Measurements from ENCODE around the gene ZNF177.

The ZNF177 gene

DNA sequence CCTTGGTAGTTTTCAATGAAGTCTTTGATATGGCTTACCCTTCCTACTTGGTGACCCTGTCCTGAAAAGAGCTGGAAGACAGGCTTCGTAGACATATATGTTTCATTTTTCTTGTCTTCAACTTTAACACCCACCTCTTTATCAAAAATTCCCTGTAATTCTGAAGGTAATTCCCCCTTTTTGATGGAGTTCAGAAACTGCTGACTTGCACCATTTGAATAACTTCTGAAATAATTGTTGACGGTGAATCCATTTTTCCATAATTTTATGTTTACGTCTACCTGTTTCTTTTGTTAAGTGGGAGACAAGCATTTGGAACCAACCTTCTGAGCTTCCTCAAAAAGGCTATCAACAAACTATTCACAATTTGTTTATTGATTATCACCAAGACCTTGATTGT is 14.6 kb upstream of the ZNF177 start:
- no peak overlapping the region for H3K9ac ChIP-seq (ENCODE audit: low read length)
- no peaks in the 10 kb centered on the region for H3K79me2 ChIP-seq (ENCODE audit: insufficient read depth, low read length)
- H3K9me2 ChIP-seq (replicated peaks; ENCODE audit: insufficient read depth, low read length) = no peaks in the 10 kb centered on the region
- TF ChIP-seq EZH2phosphoT487 (conservative IDR thresholded peaks at IDR 0.05; ENCODE audit: low read length) = no peak
- TF ChIP-seq, protein P1, sequence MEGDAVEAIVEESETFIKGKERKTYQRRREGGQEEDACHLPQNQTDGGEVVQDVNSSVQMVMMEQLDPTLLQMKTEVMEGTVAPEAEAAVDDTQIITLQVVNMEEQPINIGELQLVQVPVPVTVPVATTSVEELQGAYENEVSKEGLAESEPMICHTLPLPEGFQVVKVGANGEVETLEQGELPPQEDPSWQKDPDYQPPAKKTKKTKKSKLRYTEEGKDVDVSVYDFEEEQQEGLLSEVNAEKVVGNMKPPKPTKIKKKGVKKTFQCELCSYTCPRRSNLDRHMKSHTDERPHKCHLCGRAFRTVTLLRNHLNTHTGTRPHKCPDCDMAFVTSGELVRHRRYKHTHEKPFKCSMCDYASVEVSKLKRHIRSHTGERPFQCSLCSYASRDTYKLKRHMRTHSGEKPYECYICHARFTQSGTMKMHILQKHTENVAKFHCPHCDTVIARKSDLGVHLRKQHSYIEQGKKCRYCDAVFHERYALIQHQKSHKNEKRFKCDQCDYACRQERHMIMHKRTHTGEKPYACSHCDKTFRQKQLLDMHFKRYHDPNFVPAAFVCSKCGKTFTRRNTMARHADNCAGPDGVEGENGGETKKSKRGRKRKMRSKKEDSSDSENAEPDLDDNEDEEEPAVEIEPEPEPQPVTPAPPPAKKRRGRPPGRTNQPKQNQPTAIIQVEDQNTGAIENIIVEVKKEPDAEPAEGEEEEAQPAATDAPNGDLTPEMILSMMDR (IDR thresholded peaks at IDR 0.05; ENCODE audit: insufficient read depth, low read length, poor library complexity, severe bottlenecking) = no peak
- H4K20me1 ChIP-seq (ENCODE audit: low read depth, low read length) = no peaks in the 10 kb centered on the region
- no peak overlapping the region for H3K4me2 ChIP-seq (ENCODE audit: low read depth, low read length, poor library complexity, severe bottlenecking)
- H3F3A ChIP-seq (ENCODE audit: insufficient read depth) = no peaks in the 10 kb centered on the region
- no peak overlapping the region for H2AFZ ChIP-seq (ENCODE audit: low read depth, low read length, severe bottlenecking)
- no peak overlapping the region for H3K4me3 ChIP-seq (ENCODE audit: insufficient read depth, low read length, poor library complexity, severe bottlenecking)
- no peak overlapping the region for H3K27ac ChIP-seq (ENCODE audit: low read depth, low read length)
- H3K27me3 ChIP-seq (ENCODE audit: low read length) = no peaks in the 10 kb centered on the region
- peaks cover 25% of the 10 kb centered on the region; the same call in 1 of the 2 replicates for H3K9me3 ChIP-seq (ENCODE audit: insufficient read depth, low read length)
- peaks cover 12% of the 10 kb centered on the region; the same call in 1 of the 2 replicates for H3K36me3 ChIP-seq (ENCODE audit: low read length)

DNA sequence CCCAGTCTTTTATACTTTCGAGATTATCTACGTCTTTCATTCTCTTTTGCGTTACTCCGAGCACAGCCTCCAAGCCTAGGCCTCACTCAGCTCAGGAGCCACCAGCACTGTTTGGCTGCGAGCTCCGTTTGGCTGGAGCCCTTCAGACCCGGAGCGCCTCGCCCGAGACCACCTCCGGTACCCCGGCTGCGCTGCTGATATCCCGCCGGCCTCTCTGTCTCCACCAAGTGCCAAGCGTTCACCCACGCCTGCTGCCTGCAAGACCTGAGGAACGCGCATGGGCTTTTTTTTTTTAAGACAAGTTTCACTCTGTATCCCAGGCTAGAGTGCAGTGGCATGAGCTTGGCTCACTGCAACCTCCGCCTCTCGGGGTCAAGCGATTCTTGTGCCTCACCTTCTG is 14.1 kb upstream of the ZNF177 start:
- Histone ChIP-seq H3K9me2 (replicated peaks; ENCODE audit: insufficient read depth, low read length) (no peaks in the 10 kb centered on the region), H3K9ac (ENCODE audit: low read length) (no peak overlapping the region), H3K4me2 (ENCODE audit: low read depth, low read length, poor library complexity, severe bottlenecking) (no peak overlapping the region), H3K9me3 (ENCODE audit: insufficient read depth, low read length) (peaks cover 20% of the 10 kb centered on the region; the same call in 1 of the 2 replicates), H3K79me2 (ENCODE audit: insufficient read depth, low read length) (no peaks in the 10 kb centered on the region), H3F3A (ENCODE audit: insufficient read depth) (no peaks in the 10 kb centered on the region), H3K4me3 (ENCODE audit: insufficient read depth, low read length, poor library complexity, severe bottlenecking) (no peak overlapping the region), H3K27ac (ENCODE audit: low read depth, low read length) (no peak overlapping the region), H2AFZ (ENCODE audit: low read depth, low read length, severe bottlenecking) (no peak overlapping the region), H3K27me3 (ENCODE audit: low read length) (no peaks in the 10 kb centered on the region), H4K20me1 (ENCODE audit: low read depth, low read length) (no peaks in the 10 kb centered on the region), H3K36me3 (ENCODE audit: low read length) (peaks cover 8% of the 10 kb centered on the region; the same call in 1 of the 2 replicates)
- TF ChIP-seq, protein P1 (IDR thresholded peaks at IDR 0.05; ENCODE audit: insufficient read depth, low read length, poor library complexity, severe bottlenecking) = no peak
- no peak for TF ChIP-seq EZH2phosphoT487 (conservative IDR thresholded peaks at IDR 0.05; ENCODE audit: low read length)

DNA sequence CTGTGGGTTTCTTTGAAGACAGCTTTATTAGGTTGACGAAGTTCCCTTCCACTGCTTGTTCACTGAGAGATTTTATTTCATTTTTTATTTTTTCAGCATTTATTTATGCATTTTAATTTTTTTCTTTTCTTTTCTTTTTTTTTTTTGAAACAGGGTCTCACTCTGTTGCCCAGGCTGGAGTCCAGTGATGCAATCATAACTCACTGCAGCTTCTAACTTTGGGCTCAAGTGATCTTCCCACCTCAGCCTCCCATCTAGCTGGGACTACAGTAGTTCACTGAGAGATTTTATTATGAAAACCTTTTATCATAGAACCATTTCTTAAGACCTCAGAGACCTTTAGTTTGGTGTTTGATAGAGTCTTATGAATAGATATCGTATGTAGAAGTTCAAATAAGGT is 10.3 kb upstream of the ZNF177 start:
- H3K4me2 ChIP-seq (ENCODE audit: low read depth, low read length, poor library complexity, severe bottlenecking) = no peak overlapping the region
- no peaks in the 10 kb centered on the region for H3K27me3 ChIP-seq (ENCODE audit: low read length)
- H3K79me2 ChIP-seq (ENCODE audit: insufficient read depth, low read length) = no peaks in the 10 kb centered on the region
- no peaks in the 10 kb centered on the region for H3F3A ChIP-seq (ENCODE audit: insufficient read depth)
- H3K9me3 ChIP-seq (ENCODE audit: insufficient read depth, low read length) = 0 out of 2 replicates have a peak, but pooled peaks cover 5% of the 10 kb centered on the region
- H3K4me3 ChIP-seq (ENCODE audit: insufficient read depth, low read length, poor library complexity, severe bottlenecking) = no peak overlapping the region
- H3K36me3 ChIP-seq (ENCODE audit: low read length) = no peaks in the 10 kb centered on the region
- TF ChIP-seq, protein P1 (IDR thresholded peaks at IDR 0.05; ENCODE audit: insufficient read depth, low read length, poor library complexity, severe bottlenecking) = no peak
- no peak for TF ChIP-seq EZH2phosphoT487 (conservative IDR thresholded peaks at IDR 0.05; ENCODE audit: low read length)
- no peaks in the 10 kb centered on the region for H3K9me2 ChIP-seq (replicated peaks; ENCODE audit: insufficient read depth, low read length)
- H3K9ac ChIP-seq (ENCODE audit: low read length) = no peak overlapping the region
- no peaks in the 10 kb centered on the region for H4K20me1 ChIP-seq (ENCODE audit: low read depth, low read length)
- H2AFZ ChIP-seq (ENCODE audit: low read depth, low read length, severe bottlenecking) = no peak overlapping the region
- no peak overlapping the region for H3K27ac ChIP-seq (ENCODE audit: low read depth, low read length)

Measured in SU-DHL-6 (cell line).